Parathyroid adenoma (tissue), 2 donors: Measurements from ENCODE around the gene UFL1.

Experiments
- H2AFZ ChIP-seq: fragments of 300-600 bp; sonication (generic); one replicate; pipeline ENCODE4 v1.7.0; 2017; ENCODE audit warnings: antibody characterized with exemption, mild to moderate bottlenecking
- H3K27ac ChIP-seq: fragments of 300-600 bp; sonication (generic); one replicate; pipeline ENCODE4 v1.7.0; 2017
- H3K27me3 ChIP-seq: fragments of 300-600 bp; sonication (generic); one replicate; pipeline ENCODE4 v1.7.0; 2017; ENCODE audit warnings: low read length; ENCODE audit not compliant: control insufficient read depth, insufficient read depth
- H3K36me3 ChIP-seq: fragments of 300-600 bp; sonication (generic); one replicate; pipeline ENCODE4 v1.7.0; 2017; ENCODE audit warnings: low read length; ENCODE audit not compliant: control insufficient read depth, insufficient read depth
- H3K4me1 ChIP-seq: fragments of 300-600 bp; sonication (generic); one replicate; pipeline ENCODE4 v1.7.0; 2017; ENCODE audit warnings: control low read depth
- H3K4me2 ChIP-seq: fragments of 300-600 bp; sonication (generic); one replicate; pipeline ENCODE4 v1.7.0; 2017; ENCODE audit warnings: low read length
- H3K4me3 ChIP-seq: fragments of 300-600 bp; sonication (generic); one replicate; pipeline ENCODE4 v1.7.0; 2017; ENCODE audit warnings: low read depth, low read length
- H3K79me2 ChIP-seq: fragments of 300-600 bp; sonication (generic); one replicate; pipeline ENCODE4 v1.7.0; 2017; ENCODE audit warnings: control low read depth
- H3K9ac ChIP-seq: fragments of 300-600 bp; sonication (generic); one replicate; pipeline ENCODE4 v1.7.0; 2017; ENCODE audit warnings: mild to moderate bottlenecking
- H3K9me3 ChIP-seq: fragments of 300-600 bp; sonication (generic); one replicate; pipeline ENCODE4 v1.7.0; 2017; ENCODE audit warnings: low read length; ENCODE audit not compliant: control insufficient read depth
- TF ChIP-seq, protein P1 (sequence below): fragments of 300-600 bp; sonication (generic); IDR thresholded peaks from one replicate; pipeline ENCODE4 v1.7.0; 2017; ENCODE audit warnings: antibody characterized with exemption, mild to moderate bottlenecking
- donor health status: primary hyperparathyroidism.

UFL1 gene

DNA sequence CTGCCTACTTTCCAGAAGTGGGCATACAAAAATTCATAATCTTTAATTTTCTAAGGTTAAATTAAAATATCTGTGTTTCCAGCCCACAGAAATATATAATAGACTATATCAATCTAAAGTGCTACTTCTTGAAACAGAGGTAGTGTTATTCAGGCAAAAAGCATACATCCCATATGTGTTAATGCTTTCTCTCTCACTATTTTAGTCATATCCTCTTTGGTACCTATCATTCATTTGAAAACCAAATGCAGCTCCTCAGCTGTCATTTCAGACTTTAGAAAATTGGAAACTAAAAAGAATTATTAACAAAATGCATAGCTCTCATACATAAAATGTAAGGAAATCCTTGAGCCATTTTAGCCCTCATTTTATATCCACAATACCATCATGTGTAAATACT is 42.2 kb downstream of the UFL1 start:
- Histone ChIP-seq H3K4me2 (no peak overlapping the region), H3K27ac (no peak overlapping the region), H3K27me3 (no peaks in the 10 kb centered on the region), H3K79me2 (no peaks in the 10 kb centered on the region), H3K4me1 (no peaks in the 10 kb centered on the region), H3K9ac (no peak overlapping the region), H3K36me3 (no peaks in the 10 kb centered on the region), H3K4me3 (no peak overlapping the region), H3K9me3 (no peaks in the 10 kb centered on the region), H2AFZ (no peak overlapping the region)
- TF ChIP-seq, protein P1, sequence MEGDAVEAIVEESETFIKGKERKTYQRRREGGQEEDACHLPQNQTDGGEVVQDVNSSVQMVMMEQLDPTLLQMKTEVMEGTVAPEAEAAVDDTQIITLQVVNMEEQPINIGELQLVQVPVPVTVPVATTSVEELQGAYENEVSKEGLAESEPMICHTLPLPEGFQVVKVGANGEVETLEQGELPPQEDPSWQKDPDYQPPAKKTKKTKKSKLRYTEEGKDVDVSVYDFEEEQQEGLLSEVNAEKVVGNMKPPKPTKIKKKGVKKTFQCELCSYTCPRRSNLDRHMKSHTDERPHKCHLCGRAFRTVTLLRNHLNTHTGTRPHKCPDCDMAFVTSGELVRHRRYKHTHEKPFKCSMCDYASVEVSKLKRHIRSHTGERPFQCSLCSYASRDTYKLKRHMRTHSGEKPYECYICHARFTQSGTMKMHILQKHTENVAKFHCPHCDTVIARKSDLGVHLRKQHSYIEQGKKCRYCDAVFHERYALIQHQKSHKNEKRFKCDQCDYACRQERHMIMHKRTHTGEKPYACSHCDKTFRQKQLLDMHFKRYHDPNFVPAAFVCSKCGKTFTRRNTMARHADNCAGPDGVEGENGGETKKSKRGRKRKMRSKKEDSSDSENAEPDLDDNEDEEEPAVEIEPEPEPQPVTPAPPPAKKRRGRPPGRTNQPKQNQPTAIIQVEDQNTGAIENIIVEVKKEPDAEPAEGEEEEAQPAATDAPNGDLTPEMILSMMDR = no peak

- H3K4me2 ChIP-seq = no peak overlapping the region
- H3K4me1 ChIP-seq = no peaks in the 10 kb centered on the region
- H3K9ac ChIP-seq = no peak overlapping the region
- H3K9me3 ChIP-seq = no peaks in the 10 kb centered on the region
- TF ChIP-seq, protein P1 = no peak
- H3K4me3 ChIP-seq = no peak overlapping the region
- no peaks in the 10 kb centered on the region for H3K27me3 ChIP-seq
- H3K36me3 ChIP-seq = no peaks in the 10 kb centered on the region
- H3K27ac ChIP-seq = no peak overlapping the region
- H2AFZ ChIP-seq = no peak overlapping the region
- H3K79me2 ChIP-seq = no peaks in the 10 kb centered on the region
Measured at GRCh38 chr6:96570053-96570452, 48.4 kb downstream of the UFL1 start.

DNA sequence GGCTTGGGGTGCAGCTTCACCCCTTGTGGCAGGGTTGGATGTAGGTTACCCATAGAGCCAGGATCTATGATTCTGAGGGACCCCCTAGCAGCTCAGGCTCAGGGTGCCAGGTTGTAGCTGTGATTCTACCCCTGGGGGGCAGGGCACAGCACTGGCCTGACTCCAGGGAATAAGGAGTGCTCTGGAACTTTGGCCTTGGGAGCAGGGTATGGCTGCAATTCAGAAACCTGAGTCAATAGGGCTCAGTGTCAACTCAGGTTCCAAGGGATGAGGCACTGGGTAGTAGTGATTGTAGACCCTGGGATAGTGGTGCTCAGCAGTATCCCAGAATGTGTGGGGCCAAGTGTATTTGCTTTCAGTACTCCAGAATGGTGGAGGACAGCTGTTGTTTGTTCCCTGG is 49.9 kb downstream of the UFL1 start:
- Histone ChIP-seq H3K27me3 (no peaks in the 10 kb centered on the region), H3K9me3 (no peaks in the 10 kb centered on the region), H3K4me1 (no peaks in the 10 kb centered on the region), H2AFZ (no peak overlapping the region), H3K4me2 (no peak overlapping the region), H3K27ac (no peak overlapping the region), H3K36me3 (no peaks in the 10 kb centered on the region), H3K9ac (no peak overlapping the region), H3K79me2 (no peaks in the 10 kb centered on the region), H3K4me3 (no peak overlapping the region)
- TF ChIP-seq, protein P1 = no peak

GRCh38 chr6:96575359-96575758 is 53.8 kb downstream of the UFL1 start:
- no peaks in the 10 kb centered on the region for H3K79me2 ChIP-seq
- H3K4me3 ChIP-seq = no peak overlapping the region
- H3K27ac ChIP-seq = no peak overlapping the region

DNA sequence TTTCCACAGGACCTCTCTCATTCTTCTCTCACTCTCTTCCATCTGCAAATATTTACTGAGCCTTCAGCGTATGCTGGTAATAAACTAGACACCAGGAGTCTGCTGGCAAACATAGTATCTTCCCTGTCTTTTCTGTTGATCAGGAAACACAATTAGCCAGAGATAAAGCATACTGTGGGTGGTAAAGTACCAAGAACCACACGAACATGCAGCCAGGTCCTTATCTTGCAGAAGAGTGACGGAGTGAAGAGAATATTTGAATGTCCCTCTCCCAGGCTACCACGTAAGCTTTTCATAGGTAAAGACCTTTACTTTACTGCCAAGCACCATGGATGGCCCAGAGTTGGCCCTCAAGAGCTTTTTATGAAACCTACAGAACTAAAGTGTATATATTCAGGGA is 54.6 kb downstream of the UFL1 start:
- no peaks in the 10 kb centered on the region for H3K4me1 ChIP-seq
- no peak overlapping the region for H3K4me3 ChIP-seq
- H2AFZ ChIP-seq = no peak overlapping the region
- no peak overlapping the region for H3K4me2 ChIP-seq
- H3K27ac ChIP-seq = no peak overlapping the region
- no peak overlapping the region for H3K9ac ChIP-seq
- TF ChIP-seq, protein P1 = no peak
- no peaks in the 10 kb centered on the region for H3K79me2 ChIP-seq
- H3K36me3 ChIP-seq = no peaks in the 10 kb centered on the region
- no peaks in the 10 kb centered on the region for H3K27me3 ChIP-seq
- H3K9me3 ChIP-seq = no peaks in the 10 kb centered on the region

More at GRCh38 chr6:96575359-96575758, 53.8 kb downstream of the UFL1 start:
- H3K27me3 ChIP-seq = no peaks in the 10 kb centered on the region
- no peak overlapping the region for H3K4me2 ChIP-seq
- H3K4me1 ChIP-seq = no peaks in the 10 kb centered on the region
- H3K9ac ChIP-seq = no peak overlapping the region
- H3K36me3 ChIP-seq = no peaks in the 10 kb centered on the region
- no peak overlapping the region for H2AFZ ChIP-seq
- TF ChIP-seq, protein P1 = no peak
- H3K9me3 ChIP-seq = no peaks in the 10 kb centered on the region
